NCI-H1930 (cell line): ENCODE data around the gene RCAN2.
"Not testable (repeated sequence)": the region's sequence is repeated elsewhere in the genome, so short reads cannot be mapped to it uniquely, and the experiment has no call there.

Experiments used
- DNase-seq, 2 experiments: peaks; one replicate each; lab custom pipeline; 2025; lab: John Stamatoyannopoulos, UW

RCAN2 gene

GRCh38 chr6:46333481-46333880 lies 157.8 kb downstream of the RCAN2 start:
- DNase-seq: no peak

DNA sequence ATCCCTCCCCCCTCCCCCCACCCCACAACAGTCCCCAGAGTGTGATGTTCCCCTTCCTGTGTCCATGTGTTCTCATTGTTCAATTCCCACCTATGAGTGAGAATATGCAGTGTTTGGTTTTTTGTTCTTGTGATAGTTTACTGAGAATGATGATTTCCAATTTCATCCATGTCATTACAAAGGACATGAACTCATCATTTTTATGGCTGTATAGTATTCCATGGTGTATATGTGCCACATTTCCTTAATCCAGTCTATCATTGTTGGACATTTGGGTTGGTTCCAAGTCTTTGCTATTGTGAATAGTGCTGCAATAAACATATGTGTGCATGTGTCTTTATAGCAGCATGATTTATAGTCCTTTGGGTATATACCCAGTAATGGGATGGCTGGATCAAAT lies 158.8 kb downstream of the RCAN2 start:
- not testable (repeated sequence) for DNase-seq

GRCh38 chr6:46331461-46331860 lies 159.8 kb downstream of the RCAN2 start:
- DNase-seq: no peak

DNA sequence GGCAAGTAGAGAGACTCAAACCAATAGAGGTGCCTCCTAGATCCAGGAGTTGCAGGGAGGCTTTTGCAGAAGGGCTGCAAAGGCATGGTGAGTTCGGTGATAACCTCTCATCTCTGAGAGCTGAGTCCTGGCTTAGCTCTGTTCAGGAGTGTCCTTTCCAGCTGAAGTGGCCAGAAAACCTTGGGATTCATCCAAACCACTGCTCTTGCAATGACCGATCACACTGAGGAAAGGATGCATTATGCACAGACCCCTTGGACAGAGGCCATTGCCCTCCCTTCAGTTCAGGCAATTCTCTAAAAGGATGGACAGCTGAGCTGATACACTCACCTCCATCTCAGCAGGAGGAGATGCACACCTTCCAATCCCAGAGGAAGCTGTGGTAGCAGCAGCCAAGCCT lies 161.7 kb downstream of the RCAN2 start:
- DNase-seq: no peak

DNA sequence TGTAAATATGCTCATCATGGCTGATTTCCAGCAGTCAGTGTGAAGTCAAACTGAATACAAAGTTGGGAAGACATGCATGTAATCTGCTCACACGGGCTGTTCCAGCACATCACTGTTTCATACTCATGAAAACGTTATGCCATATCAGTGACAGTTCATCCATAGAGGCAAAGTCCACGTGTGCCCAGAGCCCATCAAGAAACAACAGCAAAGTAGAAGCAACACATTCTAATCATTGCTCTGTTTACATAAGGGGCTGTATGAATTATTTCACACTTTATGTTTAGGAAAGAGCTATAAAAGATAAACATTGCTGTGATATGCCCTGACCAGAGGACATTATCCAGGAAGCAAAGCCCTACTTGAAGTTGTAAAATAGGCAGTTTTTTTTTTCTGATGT lies 163.5 kb downstream of the RCAN2 start:
- no peak for DNase-seq

DNA sequence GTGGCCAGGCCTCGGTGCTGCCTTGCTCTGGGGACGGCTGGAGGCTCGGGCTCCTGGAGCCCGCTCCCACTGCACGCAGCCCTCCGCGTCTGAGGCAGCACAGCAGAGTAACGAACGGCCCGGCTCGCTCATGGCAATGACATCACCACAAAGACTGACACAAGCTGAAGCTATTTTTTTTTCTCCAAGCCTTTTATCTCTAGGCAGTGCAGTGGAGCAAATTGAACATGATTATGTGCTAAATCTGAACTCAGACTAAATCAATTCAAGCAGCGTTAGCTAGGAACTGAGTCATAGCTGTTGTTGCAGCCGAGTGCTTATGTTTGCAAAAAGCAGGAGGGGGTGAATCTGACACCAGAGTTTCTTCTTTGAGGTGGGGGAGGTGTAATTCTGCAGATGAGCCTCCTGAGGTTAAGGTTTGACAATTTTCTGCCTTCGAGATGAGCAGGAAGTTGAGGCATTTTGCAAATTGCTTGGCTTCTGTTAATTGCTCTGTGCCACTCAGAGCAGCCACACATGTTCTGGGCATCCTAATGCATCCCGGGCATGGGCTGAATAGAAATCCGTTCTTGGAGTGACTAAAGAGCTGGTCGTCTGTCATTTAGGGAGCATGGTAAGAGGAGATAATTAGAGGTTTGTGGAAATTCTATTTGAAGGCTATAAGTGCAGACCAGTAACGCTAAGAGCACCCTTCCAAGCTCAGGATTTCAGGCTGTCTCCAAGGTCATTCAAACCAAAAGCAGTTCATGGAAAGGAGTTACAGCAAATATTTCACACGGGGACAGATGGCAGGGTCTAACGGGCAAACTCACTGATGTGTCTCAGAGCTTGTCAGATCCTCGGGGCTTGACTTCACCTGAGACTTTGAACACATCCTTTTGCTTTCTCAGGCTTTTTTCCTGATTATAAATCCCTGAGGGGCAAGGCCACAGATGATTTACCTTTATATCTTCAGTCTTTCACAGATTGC lies 165.4 kb downstream of the RCAN2 start:
- DNase-seq: peak in 1 of 2 experiments; percentile 17

DNA sequence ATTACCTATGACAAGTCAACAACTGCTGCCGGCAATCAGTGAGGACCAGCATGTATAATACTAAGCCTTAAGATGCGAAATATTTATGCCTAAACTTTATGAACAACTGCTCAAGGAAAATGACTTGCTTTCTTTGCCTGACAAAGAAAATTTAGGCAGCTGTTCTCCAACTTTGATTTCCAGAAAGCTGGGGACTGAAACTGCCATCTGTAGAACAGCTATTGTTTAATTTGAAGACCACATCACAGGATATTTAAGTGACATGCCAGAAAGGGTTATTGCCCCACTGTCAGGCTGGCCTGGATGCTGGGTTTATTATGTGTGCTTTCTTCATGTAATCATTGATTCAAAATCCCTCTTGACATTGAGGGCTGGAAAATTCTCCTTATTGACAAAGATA lies 166.5 kb downstream of the RCAN2 start:
- DNase-seq: no peak

DNA sequence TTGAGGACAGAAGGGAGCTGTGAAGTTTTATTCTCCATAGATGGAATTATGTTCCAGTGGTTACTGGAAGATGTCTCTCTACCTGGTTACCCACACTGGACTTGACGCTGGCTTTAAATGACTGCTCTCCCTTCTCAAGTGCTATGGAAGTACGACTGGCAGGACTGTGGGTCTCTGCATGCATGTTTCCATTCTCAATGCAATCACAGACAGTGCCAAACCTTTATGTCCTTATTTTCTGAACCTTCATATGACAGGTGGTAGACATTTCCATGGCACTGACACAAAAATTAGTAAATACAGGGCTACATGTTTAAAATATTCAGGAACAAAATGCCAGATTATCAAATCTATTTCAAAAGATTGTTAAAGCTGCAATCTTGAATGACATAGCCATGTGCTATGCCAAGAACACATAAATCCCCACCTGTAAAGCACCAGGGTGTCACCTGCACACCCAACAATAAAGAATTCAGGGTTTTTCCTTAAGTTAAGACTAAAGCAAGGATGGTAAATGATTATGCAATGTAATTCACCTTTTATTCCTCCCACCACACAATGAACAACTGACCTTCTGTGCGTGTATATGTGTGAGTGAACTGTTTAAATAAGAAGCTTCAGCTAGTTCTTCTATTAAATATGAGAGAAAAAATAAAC lies 167.2 kb downstream of the RCAN2 start:
- no peak for DNase-seq

DNA sequence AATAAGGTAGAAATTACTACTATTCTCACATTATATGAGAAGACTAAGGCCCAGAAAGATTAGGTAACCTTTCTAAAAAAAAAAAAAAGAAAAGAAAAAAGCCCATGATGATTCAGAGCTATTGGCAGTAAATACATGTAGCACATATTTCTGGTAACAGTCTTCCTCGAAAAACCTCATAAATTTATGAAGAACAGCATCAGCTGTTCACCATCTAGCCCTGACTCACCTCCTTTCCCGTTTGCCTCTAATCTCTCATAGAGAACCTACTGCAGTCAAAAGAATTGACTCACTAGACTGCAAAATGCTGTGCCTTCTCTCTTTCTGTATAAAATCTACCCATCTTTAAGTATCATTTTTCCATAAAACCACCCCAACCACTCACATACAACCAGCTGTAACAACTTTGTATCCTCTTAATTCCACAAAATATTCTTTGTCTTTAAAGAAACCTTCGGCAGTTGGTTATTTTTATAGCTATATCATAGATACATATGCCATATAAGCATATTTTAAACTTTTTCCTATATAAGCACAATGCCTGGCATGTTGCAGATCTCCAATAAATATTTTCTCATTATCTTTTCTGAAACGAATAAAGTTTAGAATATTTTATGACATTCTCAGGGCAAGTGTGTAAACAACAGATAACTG lies 167.8 kb downstream of the RCAN2 start:
- DNase-seq: no peak

- no peak for DNase-seq
Measured at GRCh38 chr6:46320505-46320904, 170.7 kb downstream of the RCAN2 start.

DNA sequence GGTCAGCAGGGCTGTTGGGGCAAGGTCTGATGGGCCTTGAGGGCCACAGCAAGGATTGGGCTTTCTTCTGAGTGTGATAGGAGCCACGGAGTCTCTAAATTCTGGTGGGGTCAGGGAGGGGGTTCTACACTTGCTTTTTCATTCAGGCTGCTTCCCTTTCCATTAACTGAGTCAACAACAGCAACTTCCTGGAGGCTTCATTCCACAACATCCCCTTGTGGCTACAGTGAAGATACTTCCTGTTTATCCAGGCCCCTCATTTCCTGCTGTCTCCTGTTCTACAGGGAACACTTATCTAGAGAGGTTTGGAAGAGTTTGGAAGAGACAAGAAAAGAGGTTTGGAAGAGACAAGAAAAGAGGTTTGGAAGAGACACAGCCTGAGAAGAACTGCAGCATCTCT lies 175.7 kb downstream of the RCAN2 start:
- no peak for DNase-seq

DNA sequence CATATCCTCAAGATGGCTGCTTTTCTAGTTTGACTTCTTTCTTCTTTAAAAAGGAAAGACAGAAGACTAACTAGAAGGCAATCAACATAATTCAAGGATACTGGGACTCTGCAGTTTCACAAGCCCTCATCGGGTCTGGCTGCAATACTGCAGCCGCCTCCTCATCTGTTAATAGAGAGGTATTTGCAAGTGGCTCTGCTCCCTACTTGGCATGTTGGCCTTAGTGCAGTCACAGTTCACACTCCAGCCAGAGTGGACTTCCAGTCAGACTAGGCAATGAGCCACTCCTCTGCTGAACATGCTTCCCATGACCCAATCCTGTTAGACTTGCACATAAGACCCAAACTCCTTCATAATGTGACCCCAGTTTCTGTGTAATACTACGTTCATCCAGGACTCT lies 178.6 kb downstream of the RCAN2 start:
- DNase-seq: no peak

GRCh38 chr6:46310196-46310595 lies 181.1 kb downstream of the RCAN2 start:
- no peak for DNase-seq

GRCh38 chr6:46306431-46306830 lies 184.8 kb downstream of the RCAN2 start:
- no peak for DNase-seq

DNA sequence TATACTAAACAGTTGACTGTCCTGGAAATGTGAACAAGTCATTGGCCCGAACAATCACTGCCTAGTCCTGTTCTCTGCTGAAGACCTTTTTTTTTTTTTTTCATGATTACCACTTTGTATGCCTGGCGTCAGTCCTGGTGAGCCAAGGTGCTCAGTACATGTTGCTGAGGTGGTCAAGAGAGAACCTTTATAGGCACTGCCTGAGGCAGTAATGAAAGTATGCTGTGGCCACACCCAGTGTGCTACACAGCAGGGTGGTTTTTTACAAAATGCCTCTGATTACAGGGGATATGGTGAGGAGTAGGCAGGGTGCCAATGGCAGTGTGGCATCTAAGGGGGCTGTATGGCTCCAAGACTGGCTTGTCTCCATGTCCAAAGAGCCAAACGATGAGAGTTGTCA lies 185.4 kb downstream of the RCAN2 start:
- DNase-seq: no peak

DNA sequence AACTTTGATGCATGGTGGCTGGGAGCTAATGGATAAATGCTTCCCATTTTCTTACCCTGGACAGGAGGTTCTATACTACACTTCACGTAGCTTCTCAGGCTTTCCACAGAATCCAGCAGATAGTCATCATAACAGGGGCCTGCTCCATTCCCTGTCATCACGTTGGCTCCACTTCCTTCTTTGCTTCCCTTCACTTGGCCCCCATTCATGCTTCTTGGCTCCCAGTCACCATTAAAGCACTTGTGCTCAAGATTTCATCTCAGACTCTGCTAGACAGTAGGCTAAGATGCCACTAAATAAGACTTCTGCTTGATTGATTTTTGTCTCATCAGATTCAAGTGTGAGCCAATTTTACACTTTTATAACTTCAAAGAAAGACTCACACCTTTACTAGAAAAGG lies 186.0 kb downstream of the RCAN2 start:
- no peak for DNase-seq

GRCh38 chr6:46302816-46303215 lies 188.4 kb downstream of the RCAN2 start:
- no peak for DNase-seq

DNA sequence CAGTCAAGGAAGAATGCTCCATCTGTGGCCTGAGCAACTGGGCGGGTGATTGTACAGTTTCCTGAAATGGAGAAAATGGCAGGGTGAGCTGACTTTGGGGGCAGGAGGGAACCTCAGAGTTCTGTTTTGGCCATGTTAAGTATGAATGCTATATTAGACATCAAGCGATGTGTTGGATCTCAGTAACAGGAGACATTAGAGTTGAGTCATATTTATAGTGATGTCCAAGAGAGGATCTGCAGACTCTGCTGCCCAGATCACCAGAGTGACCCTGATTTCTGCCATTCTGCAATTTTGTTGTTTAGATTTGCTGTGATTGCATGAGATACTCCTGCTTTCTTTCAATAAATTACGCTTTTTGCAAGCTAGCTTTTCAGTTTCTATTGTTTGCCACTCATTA lies 189.1 kb downstream of the RCAN2 start:
- no peak for DNase-seq

DNA sequence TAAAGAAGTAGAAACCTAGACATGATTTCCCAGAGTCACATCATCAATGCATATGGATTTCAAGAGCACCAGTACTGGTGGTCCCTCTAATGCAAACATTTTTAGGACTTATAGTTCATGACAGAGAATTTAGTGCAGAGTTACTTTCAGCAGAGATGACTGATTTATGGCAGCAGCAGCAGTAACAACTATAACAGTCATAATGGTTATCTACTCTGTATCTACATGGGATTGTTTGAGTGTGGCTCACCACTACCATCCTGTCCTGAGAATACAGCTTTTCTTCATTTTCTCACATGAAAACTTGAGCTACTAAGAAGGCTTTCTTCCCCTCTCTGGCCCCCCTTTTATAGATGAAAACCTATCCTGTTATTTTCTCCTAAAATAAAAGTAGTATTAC lies 192.0 kb downstream of the RCAN2 start:
- no peak for DNase-seq

DNA sequence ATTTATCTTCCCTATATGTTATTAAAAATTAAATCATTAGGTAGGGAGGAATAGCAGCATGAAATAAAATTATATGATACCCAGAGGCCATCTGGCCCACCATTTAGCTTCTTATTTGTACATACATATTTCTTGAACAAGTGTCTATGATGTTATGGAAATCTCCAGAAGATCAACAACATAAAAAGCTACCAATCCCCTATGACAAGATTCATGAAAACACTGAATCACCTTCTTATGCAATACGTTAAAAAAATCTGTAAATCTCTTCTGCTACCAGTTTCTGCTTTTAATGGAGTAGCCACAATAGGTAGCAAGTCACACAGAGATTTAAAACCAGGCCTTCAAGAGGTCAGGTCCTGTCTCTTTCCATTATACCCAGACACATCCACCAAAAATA lies 194.7 kb downstream of the RCAN2 start:
- DNase-seq: no peak

DNA sequence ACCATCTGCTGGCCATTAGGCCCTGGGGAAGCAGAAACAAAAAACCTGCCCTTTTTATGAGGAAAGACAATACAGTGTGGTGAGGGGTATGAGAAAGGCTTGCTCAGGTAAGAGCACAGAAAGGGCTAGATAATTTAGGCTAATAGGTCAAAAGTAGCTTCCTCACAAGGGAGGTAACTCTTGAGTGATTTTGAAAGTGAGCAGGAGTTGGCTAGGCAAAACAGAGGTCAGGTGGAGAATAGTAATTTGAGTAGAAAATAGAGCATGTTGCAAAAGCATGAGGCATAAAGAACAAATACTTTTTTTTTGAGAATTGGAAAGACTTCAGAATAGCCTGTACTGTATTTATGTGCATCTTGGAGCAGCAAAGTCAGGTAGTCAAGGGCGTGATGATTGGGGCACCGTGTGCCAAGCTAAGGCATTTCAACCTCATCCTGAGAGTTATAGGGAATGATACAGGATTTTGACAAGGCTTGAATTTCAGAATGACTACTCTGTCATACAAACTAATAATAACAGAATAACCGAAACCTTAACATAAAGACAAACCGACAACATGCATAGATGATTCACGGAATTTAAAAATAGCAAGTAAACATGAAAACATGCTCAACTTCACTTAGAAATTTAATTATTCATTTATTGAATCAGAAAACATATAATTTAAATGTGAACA lies 197.5 kb downstream of the RCAN2 start:
- no peak for DNase-seq

DNA sequence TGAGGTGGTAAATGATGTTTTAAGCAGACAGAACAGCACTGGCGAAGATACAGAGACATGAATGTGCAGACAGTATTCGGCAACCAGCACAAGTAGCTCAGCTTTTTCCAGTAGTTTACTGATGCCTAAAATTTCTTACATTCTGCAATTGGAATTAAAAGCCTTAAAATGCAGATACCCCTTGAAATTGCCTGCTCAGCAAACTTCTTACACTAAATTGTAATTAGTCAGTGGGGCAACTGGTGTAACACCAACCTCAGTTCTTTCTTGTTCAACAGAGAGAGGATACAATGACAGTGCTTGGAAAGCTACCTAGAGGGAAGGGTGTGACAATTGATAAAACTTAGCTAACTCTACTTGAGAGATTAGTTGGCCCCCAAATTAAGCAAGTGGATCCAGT lies 199.4 kb downstream of the RCAN2 start:
- DNase-seq: no peak
